K562 (cell line): ENCODE measurements around the gene CEP20. TPM values are rescaled to one million over a fixed set of nuclear protein-coding genes. Genes with fewer than 3 reads are reported as not detected.

Source experiments
- ATAC-seq: fragments of 200-7000 bp; cut with Tn5 transposase; 3 replicates; pipeline ENCODE4 v1.9.1; 2020; ENCODE audit warnings: moderate library complexity
- BruUV-seq: library from RNA; stranded (reverse); fragments of 400-500 nt; replicated peaks from 2 replicates; lab custom pipeline; 2021; lab: Mats Ljungman, UMichigan
- CTCF ChIA-PET: fragments of 300-600 bp; formaldehyde crosslinking; extraction: SDS; loops from one replicate; lab custom pipeline; 2021; ENCODE audit warnings: low intra/inter-chr PET ratio; lab: Yijun Ruan, JAX
- POLR2A ChIA-PET: fragments of 300-600, 350-650 bp; sonication (Branson Sonifier 250); formaldehyde crosslinking; extraction: SDS; loops from one replicate; lab custom pipeline; 2021; ENCODE audit warnings: antibody characterized with exemption, inconsistent platforms; lab: Yijun Ruan, JAX
- DNase-seq, 4 experiments: peaks; one replicate each; pipeline versions ENCODE4 v3.0.0 to v3.0.0-alpha.2; 2011 to 2018; ENCODE audit warnings: low spot score in 3 of 4, mixed read lengths in 3 of 4; ENCODE audit errors: extremely low read depth in 1 of 4
- FAIRE-seq: peaks from 2 replicates; lab custom pipeline; 2011; peaks lifted over from hg19 to GRCh38; lab: Jason Lieb, UNC
- H2AFZ ChIP-seq: 2 replicates; pipeline ENCODE4 v1.6.0; 2011; ENCODE audit warnings: low read depth, low read length, control low read depth, inconsistent platforms
- H3K27ac ChIP-seq: fragments of 200-600 bp; 3 replicates; pipeline ENCODE4 v1.8.0; 2011; ENCODE audit warnings: low read depth, mild to moderate bottlenecking, control low read depth, inconsistent platforms, low read length, moderate library complexity, mixed read lengths; ENCODE audit errors: extremely low read depth
- H3K27me3 ChIP-seq, 2 experiments: fragments of 300-600 bp in 1 of 2; 2 replicates in 1 of 2; 3 replicates in 1 of 2; pipeline versions ENCODE4 v1.6.0 to v1.8.0; 2011; ENCODE audit warnings: inconsistent platforms in 2 of 2, low read length in 2 of 2, mild to moderate bottlenecking in 1 of 2, mixed read lengths in 1 of 2, moderate library complexity in 1 of 2; ENCODE audit not compliant: control insufficient read depth in 2 of 2, insufficient read depth in 2 of 2
- H3K36me3 ChIP-seq: fragments of 300-600 bp; 3 replicates; pipeline ENCODE4 v1.8.0; 2011; ENCODE audit warnings: mild to moderate bottlenecking, low read length, inconsistent platforms; ENCODE audit not compliant: control insufficient read depth, insufficient read depth
- H3K4me1 ChIP-seq, 2 experiments: fragments of 200-600 bp in 1 of 2; replicated peaks in 1 of 2; 2 replicates in 1 of 2; 3 replicates in 1 of 2; pipeline versions ENCODE4 v1.5.1 to v1.8.0; 2011; ENCODE audit warnings: inconsistent platforms in 2 of 2, low read length in 2 of 2, mild to moderate bottlenecking in 1 of 2, mixed read lengths in 1 of 2, moderate library complexity in 1 of 2; ENCODE audit not compliant: control insufficient read depth in 2 of 2, insufficient read depth in 2 of 2
- H3K4me2 ChIP-seq: 2 replicates; pipeline ENCODE4 v1.6.1; 2011; ENCODE audit warnings: low read length, control low read depth, inconsistent platforms, mixed read lengths; ENCODE audit not compliant: insufficient read depth
- H3K4me3 ChIP-seq: fragments of 200-600 bp; sonication (generic), shearing (Covaris generic); 2 replicates; pipeline ENCODE4 v1.5.1; 2016; ENCODE audit warnings: control low read depth, inconsistent platforms
- H3K79me2 ChIP-seq: fragments of 200-600 bp; 3 replicates; pipeline ENCODE4 v1.8.0; 2011; ENCODE audit warnings: low read length, inconsistent platforms; ENCODE audit not compliant: control insufficient read depth, insufficient read depth
- H3K9ac ChIP-seq, 2 experiments: 2 replicates each; pipeline versions ENCODE4 v1.6.0 to v1.6.1; 2011; ENCODE audit warnings: low read depth in 2 of 2, low read length in 2 of 2, control low read depth in 1 of 2, inconsistent platforms in 1 of 2, mild to moderate bottlenecking in 1 of 2, mixed read lengths in 1 of 2; ENCODE audit not compliant: insufficient read depth in 1 of 2
- H3K9me1 ChIP-seq: one replicate; pipeline ENCODE4 v1.6.0; 2011; ENCODE audit warnings: inconsistent platforms, mild to moderate bottlenecking, low read length, moderate library complexity; ENCODE audit not compliant: control insufficient read depth, insufficient read depth
- H3K9me3 ChIP-seq: replicated peaks from 2 replicates; pipeline ENCODE4 v1.5.1; 2011; ENCODE audit warnings: low read depth, low read length, inconsistent platforms; ENCODE audit not compliant: control insufficient read depth, insufficient read depth
- H4K20me1 ChIP-seq: replicated peaks from 2 replicates; pipeline ENCODE4 v1.6.1; 2011; ENCODE audit warnings: low read length, inconsistent platforms, mixed read lengths; ENCODE audit not compliant: control insufficient read depth, insufficient read depth
- TEAD1 ChIP-seq, 2 experiments: fragments of 450-650 bp in 1 of 2; sonication (generic) in 1 of 2; formaldehyde crosslinking; IDR thresholded peaks; 2 replicates each; pipeline versions ENCODE4 v1.4.0 to v1.8.0; 2020 to 2022; ENCODE audit warnings: mild to moderate bottlenecking in 2 of 2, missing genetic modification reagents in 1 of 2
- TFE3 ChIP-seq: fragments of 450-650 bp; formaldehyde crosslinking; IDR thresholded peaks from 2 replicates; pipeline ENCODE4 v1.4.0; 2020; ENCODE audit warnings: mild to moderate bottlenecking, mixed read lengths
- TGIF2 ChIP-seq: sonication (generic); formaldehyde crosslinking; IDR thresholded peaks from 2 replicates; pipeline ENCODE4 v1.8.1; 2022; ENCODE audit warnings: mild to moderate bottlenecking, missing genetic modification reagents, moderate library complexity
- WGBS: fragments of 100-300 bp; shearing (Covaris generic); methylation state at CpG from one replicate; pipeline ENCODE4 v1.1.6; 2016; ENCODE audit warnings: low coverage, mixed read lengths; ENCODE audit not compliant: insufficient coverage; ENCODE audit errors: missing lambda C conversion rate; 5-methylcytosine and 5-hydroxymethylcytosine counted together
- in situ Hi-C: fragments of 300-500 bp; cut with MboI; formaldehyde crosslinking; loops from 4 replicates; pipeline ENCODE4 v1.15.0; 2018; ENCODE audit warnings: inconsistent platforms, mixed read lengths
- intact Hi-C: fragments of 100-400 bp; cut with micrococcal nuclease; formaldehyde crosslinking; loops from 2 replicates; pipeline ENCODE4 v1.14.2; 2022
- polyA plus RNA-seq, 8 experiments: library from polyadenylated mRNA; depleted of rRNA in 4 of 8; stranded (reverse) in 5 of 8; unstranded in 3 of 8; fragments of >200 nt; fragmentation: Nextera tagmentation in 2 of 8; fragmentation: Illumina TruSeq in 1 of 8; extraction: Ambion mirVana in 2 of 8; extraction: Trizol in 1 of 8; gene quantifications; 2 replicates each; pipeline versions ENCODE4 v1.2.1 to v1.2.3, GENCODE V29; 2011 to 2014; ENCODE audit warnings: inconsistent platforms in 1 of 8, missing spikeins in 1 of 8
- total RNA-seq, 7 experiments: library from RNA; depleted of rRNA in 6 of 7; stranded (reverse); fragments of >200 nt in 6 of 7; fragmentation: Illumina TruSeq in 2 of 7; extraction: Trizol in 2 of 7; gene quantifications; 2 replicates each; pipeline versions ENCODE4 v1.2.1 to v1.2.3, GENCODE V29; 2011 to 2021; ENCODE audit warnings: low replicate concordance in 1 of 7

CEP20 gene
- total and polyA plus RNA-seq, 9 of the 15 experiments (the other 6 are each of a cell fraction or from before 2014, with no cell fraction given), result 41.3 to 150 (median 104) TPM

DNA sequence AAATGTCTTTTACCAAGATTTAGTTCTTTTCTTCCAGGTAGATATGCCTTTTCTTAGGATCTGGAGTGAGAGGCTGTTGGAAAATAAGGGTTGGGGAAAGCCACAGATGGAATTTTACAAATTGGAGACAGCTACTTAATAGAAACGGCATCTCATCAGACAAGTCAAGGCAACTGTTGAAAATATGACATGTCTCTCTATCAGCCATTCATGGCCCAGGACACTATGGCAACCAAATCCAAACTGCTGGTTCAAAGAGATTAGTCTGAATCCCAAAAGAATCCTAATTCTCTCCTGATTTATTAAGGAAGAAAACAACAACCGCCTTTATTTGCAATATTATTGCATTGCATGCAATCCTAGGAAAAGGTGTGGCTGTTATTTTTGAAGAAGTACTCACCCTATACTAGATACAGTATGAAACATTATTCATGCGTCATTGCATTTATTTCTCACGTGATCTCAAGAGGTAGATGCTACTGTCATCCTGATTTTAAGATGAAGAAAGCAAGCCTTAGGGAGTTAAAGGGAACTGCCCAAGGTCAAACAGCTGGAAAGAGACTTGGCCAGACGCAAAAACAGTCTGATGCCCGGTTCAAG is 12.6 kb upstream of the CEP20 start:
- 42% methylated on average over 6 of the region's 6 CpGs for WGBS
- Histone ChIP-seq H3K4me3 (no peak overlapping the region), H3K36me3 (no peaks in the 10 kb centered on the region), H3K27me3 (no peaks in the 10 kb centered on the region), H3K79me2 (no peaks in the 10 kb centered on the region), H2AFZ (no peak overlapping the region), H3K4me2 (no peak overlapping the region), H3K4me1 (peaks cover 16 to 26% of the 10 kb centered on the region in 2 experiments), H3K9me3 (no peaks in the 10 kb centered on the region), H3K9me1 (no peaks in the 10 kb centered on the region), H3K27ac (no peak overlapping the region), H3K9ac (no peak overlapping the region), H4K20me1 (no peaks in the 10 kb centered on the region)
- in situ Hi-C loops (no loop called here), intact Hi-C loops (no loop called here)
- TF ChIP-seq TFE3 (0 out of 2 replicates have a peak, but pooled peaks have one; percentile 5), TGIF2 (CRISPR knock-in tag) (no peak), TEAD1 (CRISPR knock-in tag; IDR thresholded peaks at IDR 0.05) (no peak)
- no peak for DNase-seq
- CTCF ChIA-PET, result no interaction called here
- no TSS peak for BruUV-seq
- POLR2A ChIA-PET, result interaction anchor here (4.4 kb wide), 1 partner anchor 13 kb away, joined by 16 read pairs; the partner anchor contains the start of gene CEP20
- ATAC-seq, result no peak
- no peak for FAIRE-seq
